ENCODE results near the gene AK3. TPM values are rescaled to one million over a fixed set of nuclear protein-coding genes. Genes with fewer than 3 reads are reported as not detected.

AK3 gene
- total and polyA plus RNA-seq, 8 donors = 26.1 to 108 (median 66.1) TPM

GRCh38 chr9:4718911-4719310 lies 22.1 kb downstream of the AK3 start:
- H3K4me1 ChIP-seq = no peaks in the 10 kb centered on the region
- no peak for DNase-seq
- H3K4me3 ChIP-seq = no peak overlapping the region
- H3K27ac ChIP-seq = no peak overlapping the region
- intact Hi-C loops (cut with DNase I; ENCODE audit: low total_unique reads) = no loop called here
- no peaks in the 10 kb centered on the region for H3K27me3 ChIP-seq
- H3K36me3 ChIP-seq = peaks cover 37 to 93% (median 90%) of the 10 kb centered on the region in 4 donors
- H3K9me3 ChIP-seq = no peaks in the 10 kb centered on the region
- 85 to 92% (median 91%) methylated on average over 6 of the region's 6 CpGs for WGBS, 5 donors
- TF ChIP-seq CTCF (IDR thresholded peaks at IDR 0.05) (no peak), POLR2AphosphoS5 (IDR thresholded peaks at IDR 0.05) (no peak), POLR2A (IDR thresholded peaks at IDR 0.05) (no peak), EP300 (IDR thresholded peaks at IDR 0.05) (no peak)

- Histone ChIP-seq H3K27me3 (no peaks in the 10 kb centered on the region), H3K4me3 (no peak overlapping the region), H3K27ac (no peak overlapping the region), H3K9me3 (no peaks in the 10 kb centered on the region), H3K36me3 (peaks cover 44 to 99% (median 96%) of the 10 kb centered on the region in 4 donors), H3K4me1 (no peaks in the 10 kb centered on the region)
- no peak for TF ChIP-seq EP300 (IDR thresholded peaks at IDR 0.05)
- TF ChIP-seq POLR2A (IDR thresholded peaks at IDR 0.05) = no peak
- TF ChIP-seq POLR2AphosphoS5 (IDR thresholded peaks at IDR 0.05) = no peak
- TF ChIP-seq CTCF (IDR thresholded peaks at IDR 0.05) = no peak
- no peak for DNase-seq
- intact Hi-C loops (cut with DNase I; ENCODE audit: low total_unique reads) = no loop called here
- 89 to 95% (median 93%) methylated on average over 4 of the region's 4 CpGs for WGBS, 5 donors
Observed at GRCh38 chr9:4717815-4718214, 23.2 kb downstream of the AK3 start.

- Histone ChIP-seq H3K4me3 (no peak overlapping the region), H3K27me3 (no peaks in the 10 kb centered on the region), H3K9me3 (no peaks in the 10 kb centered on the region), H3K27ac (no peak overlapping the region), H3K36me3 (peaks cover 49 to 99% (median 95%) of the 10 kb centered on the region in 4 donors), H3K4me1 (no peaks in the 10 kb centered on the region)
- no peak for DNase-seq
- intact Hi-C loops (cut with DNase I; ENCODE audit: low total_unique reads) = no loop called here
- 82 to 95% (median 88%) methylated on average over 1 of the region's 1 CpG for WGBS, 5 donors
- TF ChIP-seq EP300 (IDR thresholded peaks at IDR 0.05) (no peak), CTCF (IDR thresholded peaks at IDR 0.05) (no peak), POLR2A (IDR thresholded peaks at IDR 0.05) (no peak)
Observed at GRCh38 chr9:4716163-4716562, 24.8 kb downstream of the AK3 start.

- 77 to 88% (median 85%) methylated on average over 9 of the region's 9 CpGs for WGBS, 5 donors
- H3K9me3 ChIP-seq = no peaks in the 10 kb centered on the region
- no peaks in the 10 kb centered on the region for H3K4me1 ChIP-seq
- intact Hi-C loops (cut with DNase I; ENCODE audit: low total_unique reads) = no loop called here
- TF ChIP-seq POLR2A (IDR thresholded peaks at IDR 0.05) = no peak
- no peak for TF ChIP-seq CTCF (IDR thresholded peaks at IDR 0.05)
- no peak for TF ChIP-seq EP300 (IDR thresholded peaks at IDR 0.05)
- TF ChIP-seq POLR2AphosphoS5 (IDR thresholded peaks at IDR 0.05) = no peak
- no peak for DNase-seq
- peaks cover 54 to 96% (median 93%) of the 10 kb centered on the region in 4 donors for H3K36me3 ChIP-seq
- H3K4me3 ChIP-seq = no peak overlapping the region
- H3K27ac ChIP-seq = no peak overlapping the region
- no peaks in the 10 kb centered on the region for H3K27me3 ChIP-seq
Observed at GRCh38 chr9:4714266-4715016, 26.6 kb downstream of the AK3 start.

Data from stomach (tissue), 9 donors.